ENCODE data around the gene RHAG. TPM values are rescaled to one million over a fixed set of nuclear protein-coding genes. Genes with fewer than 3 reads are reported as not detected.
A peak's percentile ranks its signal among the peaks of the same experiment; 100 is the strongest.

RHAG gene
- total RNA-seq, 1 experiment from 2014 or later = not detected

- in situ Hi-C loops (cut with HindIII; ENCODE audit: low sequenced_read_pairs) = no loop called here
- no peak for DNase-seq (ENCODE audit: low spot score)
These were observed 57.0 kb downstream of the RHAG start for GRCh38 chr6:49579649-49580048.

GRCh38 chr6:49576618-49577017 lies 60.0 kb downstream of the RHAG start:
- no peak for DNase-seq (ENCODE audit: low spot score)
- in situ Hi-C loops (cut with HindIII; ENCODE audit: low sequenced_read_pairs) = no loop called here

- DNase-seq (ENCODE audit: low spot score) = no peak
- in situ Hi-C loops (cut with HindIII; ENCODE audit: low sequenced_read_pairs) = no loop called here
These were observed 66.1 kb downstream of the RHAG start for GRCh38 chr6:49570474-49571079.

GRCh38 chr6:49565855-49566254 lies 70.8 kb downstream of the RHAG start:
- in situ Hi-C loops (cut with HindIII; ENCODE audit: low sequenced_read_pairs) = no loop called here
- no peak for DNase-seq (ENCODE audit: low spot score)

GRCh38 chr6:49565261-49565660 lies 71.4 kb downstream of the RHAG start:
- no peak for DNase-seq (ENCODE audit: low spot score)
- in situ Hi-C loops (cut with HindIII; ENCODE audit: low sequenced_read_pairs) = no loop called here

- DNase-seq (ENCODE audit: low spot score) = no peak
- in situ Hi-C loops (cut with HindIII; ENCODE audit: low sequenced_read_pairs) = no loop called here
These were observed 72.1 kb downstream of the RHAG start for GRCh38 chr6:49564552-49564951.

- in situ Hi-C loops (cut with HindIII; ENCODE audit: low sequenced_read_pairs) = no loop called here
- DNase-seq (ENCODE audit: low spot score) = peak; percentile 51
These were observed 73.4 kb downstream of the RHAG start for GRCh38 chr6:49563006-49563886.

- no peak for DNase-seq (ENCODE audit: low spot score)
- in situ Hi-C loops (cut with HindIII; ENCODE audit: low sequenced_read_pairs) = no loop called here
These were observed 78.4 kb downstream of the RHAG start for GRCh38 chr6:49558238-49558637.

- no peak for DNase-seq (ENCODE audit: low spot score)
- in situ Hi-C loops (cut with HindIII; ENCODE audit: low sequenced_read_pairs) = no loop called here
These were observed 79.5 kb downstream of the RHAG start for GRCh38 chr6:49557177-49557576.

GRCh38 chr6:49556429-49556837 lies 80.2 kb downstream of the RHAG start:
- no peak for DNase-seq (ENCODE audit: low spot score)
- in situ Hi-C loops (cut with HindIII; ENCODE audit: low sequenced_read_pairs) = no loop called here

GRCh38 chr6:49555951-49556350 lies 80.7 kb downstream of the RHAG start:
- no peak for DNase-seq (ENCODE audit: low spot score)
- in situ Hi-C loops (cut with HindIII; ENCODE audit: low sequenced_read_pairs) = no loop called here

Other genes starting within 250 kb of the RHAG start
- 12.7 and 15.1 TPM in 2 replicates for gene MMUT, start 173.6 kb downstream of the RHAG start, total RNA-seq (2014; rRNA removed; shearing (Covaris generic))
- gene CENPQ, start 173.5 kb downstream of the RHAG start, total RNA-seq (2014; rRNA removed; shearing (Covaris generic)) = 9.1 and 17.7 TPM in 2 replicates
- 0.18 TPM in 1 of 2 replicates, not detected in the other for gene GLYATL3, start 136.9 kb downstream of the RHAG start, total RNA-seq (2014; rRNA removed; shearing (Covaris generic))
- 0.17 TPM in 1 of 2 replicates, not detected in the other for gene C6orf141, start 86.2 kb downstream of the RHAG start, total RNA-seq (2014; rRNA removed; shearing (Covaris generic))
- gene CRISP2, start 76.7 kb upstream of the RHAG start, total RNA-seq (2014; rRNA removed; shearing (Covaris generic)) = not detected in 2 replicates
- not detected in 2 replicates for gene CRISP3, start 107.5 kb upstream of the RHAG start, total RNA-seq (2014; rRNA removed; shearing (Covaris generic))
- gene PGK2, start 150.4 kb upstream of the RHAG start, total RNA-seq (2014; rRNA removed; shearing (Covaris generic)) = not detected in 2 replicates
- not detected in 2 replicates for gene CRISP1, start 229.7 kb upstream of the RHAG start, total RNA-seq (2014; rRNA removed; shearing (Covaris generic))

Data from G401 (cell line).